ENCODE results near the gene HP1BP3.

HP1BP3 gene

GRCh38 chr1:20770314-20771087 is 16.6 kb downstream of the HP1BP3 start:
- DNase-seq (ENCODE audit: low read depth), result no peak

DNA sequence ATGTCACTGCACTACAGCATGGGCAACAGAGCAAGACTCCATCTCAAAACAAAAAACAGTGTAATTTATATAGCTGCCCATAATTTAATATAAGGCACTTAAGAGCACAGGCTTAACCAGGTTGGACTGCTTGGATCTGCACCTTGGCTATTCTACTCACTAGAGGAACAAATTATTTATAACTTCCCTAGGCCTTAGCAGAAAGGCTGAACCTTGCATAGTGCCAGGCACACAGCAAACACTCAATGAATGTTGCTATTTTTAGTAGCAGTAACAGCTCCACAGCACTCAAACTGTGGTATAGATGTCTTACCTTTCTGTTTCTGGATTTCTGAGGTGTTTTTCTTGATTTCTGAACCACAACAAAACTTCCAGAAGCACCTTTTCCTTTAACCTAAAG is 19.8 kb downstream of the HP1BP3 start:
- no peak for DNase-seq (ENCODE audit: low read depth)

DNA sequence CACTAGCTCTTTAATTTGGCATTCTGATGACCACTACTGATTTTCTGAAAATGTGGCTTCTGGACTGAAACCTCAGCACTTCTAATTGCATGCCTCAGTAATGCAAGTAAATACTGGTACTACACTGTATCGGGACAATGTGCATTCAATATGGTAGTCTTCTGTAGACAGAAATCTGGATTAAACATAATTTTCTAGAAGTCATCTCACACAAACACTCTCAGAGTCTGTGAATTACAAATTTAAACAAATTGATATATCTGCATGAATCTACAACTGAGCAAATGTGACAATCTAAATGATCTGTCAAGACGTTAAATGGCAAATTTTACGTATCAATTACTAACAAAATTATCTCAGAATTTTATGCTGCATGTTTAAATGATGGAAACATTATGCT is 23.7 kb downstream of the HP1BP3 start:
- DNase-seq (ENCODE audit: low read depth), result no peak

- no peak for DNase-seq (ENCODE audit: low read depth)
Observed at GRCh38 chr1:20760322-20760721, 26.8 kb downstream of the HP1BP3 start.

GRCh38 chr1:20753589-20753988 is 33.5 kb downstream of the HP1BP3 start:
- DNase-seq (ENCODE audit: low read depth), result no peak

- DNase-seq (ENCODE audit: low read depth), result no peak
Observed at GRCh38 chr1:20751462-20751990, 35.6 kb downstream of the HP1BP3 start.

- DNase-seq (ENCODE audit: low read depth), result no peak
Observed at GRCh38 chr1:20742671-20743070, 44.4 kb downstream of the HP1BP3 start.

DNA sequence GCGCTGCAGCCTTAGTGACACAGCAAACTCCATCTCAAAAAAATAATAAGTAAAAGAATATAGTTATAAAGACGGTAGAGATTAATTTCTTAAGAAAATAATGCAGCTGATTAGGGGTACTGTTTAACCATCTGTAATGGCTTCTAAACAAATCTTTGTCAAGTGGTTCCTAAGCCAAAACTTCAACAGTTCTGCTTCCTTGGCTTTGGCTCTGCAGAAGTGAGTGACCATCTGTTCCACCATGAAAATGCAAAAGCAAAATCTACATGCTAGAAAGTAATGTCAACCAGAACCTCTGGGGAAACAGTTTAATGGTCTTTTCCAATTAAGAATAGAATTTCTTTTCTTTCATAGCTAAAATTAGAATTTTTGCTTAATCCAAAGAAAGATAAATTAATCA is 46.3 kb downstream of the HP1BP3 start:
- DNase-seq (ENCODE audit: low read depth), result no peak

DNA sequence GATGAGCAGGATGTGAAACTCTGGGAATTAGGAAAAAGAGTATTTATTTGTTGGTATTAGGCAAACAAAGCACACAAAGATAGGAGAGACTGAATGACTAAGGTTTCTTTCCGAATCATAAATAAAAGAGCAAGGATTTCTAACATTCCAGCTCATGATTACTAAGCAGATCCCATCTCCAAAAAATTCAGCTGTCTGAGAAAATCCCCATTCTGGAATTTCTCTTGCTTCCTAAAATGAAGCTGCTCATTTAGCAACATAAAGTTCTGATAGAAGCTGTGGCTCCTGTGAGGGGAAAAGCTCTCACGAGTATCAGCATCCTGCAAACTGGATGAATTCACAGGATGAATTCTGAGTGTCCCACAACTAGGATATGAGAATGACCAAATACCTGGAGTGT is 47.9 kb downstream of the HP1BP3 start:
- DNase-seq (ENCODE audit: low read depth), result peak; percentile 51

- no peak for DNase-seq (ENCODE audit: low read depth)
Observed at GRCh38 chr1:20735581-20736111, 51.5 kb downstream of the HP1BP3 start.

GRCh38 chr1:20733360-20733975 is 53.6 kb downstream of the HP1BP3 start:
- no peak for DNase-seq (ENCODE audit: low read depth)

DNA sequence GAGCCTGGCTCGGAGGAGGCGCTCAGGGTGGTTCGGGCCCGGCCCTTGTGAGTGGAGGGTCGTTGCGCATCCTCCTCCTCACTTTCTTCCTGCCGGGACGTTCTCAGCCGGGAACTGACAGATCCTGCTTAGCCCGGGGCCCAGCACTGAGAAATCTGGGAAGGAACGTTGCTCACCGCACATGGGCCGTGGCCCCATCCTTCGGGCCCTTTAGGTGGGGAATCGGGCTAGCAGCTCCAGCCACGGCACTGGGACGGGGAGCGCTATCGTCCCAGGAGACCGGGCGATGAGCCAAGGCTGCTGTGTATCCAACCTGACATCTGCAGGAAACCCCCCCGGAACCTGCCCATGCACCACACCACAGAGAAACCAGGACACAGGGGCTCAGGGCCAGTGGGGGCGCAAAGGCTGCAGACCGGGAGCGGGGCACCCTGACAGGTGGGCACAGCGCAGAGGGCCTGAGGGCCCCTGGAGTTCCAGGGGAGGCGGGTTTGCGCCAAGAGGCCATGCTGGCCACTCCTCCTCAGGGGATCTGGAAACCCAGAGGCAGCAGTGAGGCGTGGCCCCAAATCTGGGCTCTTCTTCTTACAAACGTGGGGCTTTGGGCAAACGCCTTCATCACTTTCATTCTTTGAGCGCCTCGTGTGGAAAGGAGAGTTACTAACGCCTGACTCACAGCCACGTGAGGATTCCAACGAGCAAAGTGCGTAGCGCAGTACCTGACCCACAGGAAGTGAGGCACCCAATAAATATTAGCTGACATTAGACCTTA is 54.3 kb downstream of the HP1BP3 start, which contains the start of gene SH2D5:
TSS of gene SH2D5 (minus strand) at position 116 of the 772 bp plus-strand sequence. CDS start 4,659 bp downstream, outside the sequence.
- peak; percentile 93 for DNase-seq (ENCODE audit: low read depth)

GRCh38 chr1:20732071-20732587 is 55.0 kb downstream of the HP1BP3 start:
- peak; percentile 35 for DNase-seq (ENCODE audit: low read depth)

DNA sequence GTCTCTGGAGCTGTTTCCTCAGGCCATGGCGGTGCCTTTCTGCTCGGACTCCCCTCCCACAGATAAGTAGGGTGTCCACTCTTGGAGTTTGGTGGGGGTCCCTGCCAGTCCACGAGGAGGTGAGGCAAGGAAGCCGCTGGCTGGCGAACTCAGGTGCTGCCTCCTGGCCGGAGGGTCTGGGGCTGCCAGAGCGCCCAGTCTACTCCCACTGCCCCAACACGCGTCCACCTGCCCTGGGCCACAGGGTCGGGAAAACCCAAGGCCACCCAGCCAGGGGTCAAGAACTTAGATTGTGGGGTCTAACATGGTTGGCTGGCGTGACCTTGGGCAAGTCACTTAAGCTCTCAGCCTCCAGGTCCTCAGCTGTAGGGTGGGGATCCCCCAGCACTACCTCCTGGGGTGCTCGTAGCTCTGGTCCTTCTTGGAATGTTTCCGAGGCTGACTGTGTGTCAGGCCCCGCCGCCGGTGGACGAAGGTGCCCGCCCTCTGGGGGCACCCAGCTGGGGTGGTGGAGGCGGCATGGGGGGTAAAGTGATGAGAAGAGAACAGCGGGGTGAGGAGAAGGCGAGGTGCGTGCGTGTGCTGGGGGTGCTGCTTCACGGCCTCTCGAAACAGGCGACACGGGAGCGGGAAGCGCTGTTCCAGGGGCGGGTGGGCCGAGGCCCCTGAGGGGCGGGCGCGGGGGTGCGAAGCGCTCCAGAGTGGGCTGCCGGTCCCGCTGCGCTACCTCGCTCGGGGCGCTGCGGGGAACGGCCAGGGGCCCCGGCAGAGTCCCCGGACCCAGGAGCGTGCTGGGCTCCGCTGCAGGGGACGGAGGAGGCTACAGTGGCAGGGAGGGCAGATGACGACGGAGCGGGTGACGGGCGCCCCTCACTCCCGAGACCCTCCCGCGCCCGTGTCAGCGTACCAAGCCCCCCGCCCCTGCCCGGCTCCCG is 55.8 kb downstream of the HP1BP3 start:
- no peak for DNase-seq (ENCODE audit: low read depth)

- DNase-seq (ENCODE audit: low read depth), result no peak
Observed at GRCh38 chr1:20730690-20731056, 56.4 kb downstream of the HP1BP3 start.

GRCh38 chr1:20729990-20730689 is 57.0 kb downstream of the HP1BP3 start:
- no peak for DNase-seq (ENCODE audit: low read depth)

DNA sequence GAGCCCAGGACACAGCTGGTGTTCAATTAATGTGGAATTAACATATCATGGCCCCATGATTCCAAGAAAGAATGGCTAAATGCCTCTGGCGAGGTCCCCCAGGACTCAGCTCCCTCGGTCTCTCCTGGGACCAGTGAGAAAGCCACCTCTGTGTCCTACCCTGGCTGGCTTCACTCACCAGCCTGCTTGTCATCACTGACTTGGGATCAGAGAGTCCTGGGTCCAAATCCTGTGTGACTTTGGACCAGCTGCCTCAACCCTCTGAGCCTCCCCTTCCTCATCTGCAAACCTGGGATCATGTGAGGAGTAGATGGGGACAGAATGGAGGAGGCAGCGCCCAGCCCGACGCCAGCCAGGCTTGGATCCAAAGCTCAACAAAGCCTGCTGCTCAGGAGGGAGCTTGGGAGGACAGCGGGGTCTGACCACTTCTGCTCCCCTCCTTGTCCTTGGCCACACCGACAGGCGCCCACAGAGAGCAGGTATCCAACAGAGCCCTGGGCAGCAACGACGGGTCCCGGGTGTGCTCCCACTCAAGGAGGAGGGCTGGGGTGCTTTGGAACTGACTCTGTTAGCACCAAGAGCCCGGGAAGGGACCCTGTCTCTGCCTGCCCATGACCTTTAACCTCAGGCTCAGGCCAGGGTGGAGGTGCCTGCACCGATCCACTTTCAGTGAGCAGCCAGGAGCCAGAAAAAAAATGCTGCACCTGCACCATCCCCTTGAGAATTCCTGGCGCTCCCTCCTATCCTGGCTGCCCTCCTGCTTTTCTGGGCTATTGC is 57.8 kb downstream of the HP1BP3 start:
- DNase-seq (ENCODE audit: low read depth), result no peak

GRCh38 chr1:20728371-20729154 is 58.5 kb downstream of the HP1BP3 start:
- DNase-seq (ENCODE audit: low read depth), result no peak
